Breast epithelium (tissue), 4 donors: ENCODE data around the gene TIGD3. TPM values are rescaled to one million over a fixed set of nuclear protein-coding genes. Genes with fewer than 3 reads are reported as not detected.

ENCODE experiments used
- DNase-seq, 2 donors: peaks; one replicate each; pipeline ENCODE4 v3.0.0-alpha.2; 2019; ENCODE audit warnings: low spot score in 2 of 2
- H3K27ac ChIP-seq, 2 donors: fragments of 200-600 bp; sonication (generic) in 1 of 2; one replicate each; pipeline ENCODE4 v1.5.1; 2016 to 2019; ENCODE audit warnings: mild to moderate bottlenecking in 1 of 2
- H3K27me3 ChIP-seq, 2 donors: fragments of 200-600 bp; sonication (generic) in 1 of 2; one replicate each; pipeline versions ENCODE4 v1.5.1 to v1.6.0; 2017 to 2019; ENCODE audit warnings: control low read depth in 1 of 2, mild to moderate bottlenecking in 1 of 2
- H3K36me3 ChIP-seq: fragments of 200-600 bp; one replicate; pipeline ENCODE4 v1.5.1; 2019
- H3K4me1 ChIP-seq, 2 donors: fragments of 200-600 bp; sonication (generic); one replicate each; pipeline ENCODE4 v1.5.1; 2016 to 2019; ENCODE audit warnings: control low read depth in 1 of 2
- H3K4me3 ChIP-seq, 3 donors: fragments of 200-600 bp; sonication (generic); 1 replicate in 2 of 3; 2 replicates in 1 of 3; pipeline ENCODE4 v1.5.1; 2016 to 2019; ENCODE audit warnings: mild to moderate bottlenecking in 3 of 3, moderate library complexity in 2 of 3
- H3K9me3 ChIP-seq, 2 donors: fragments of 200-600 bp; sonication (generic) in 1 of 2; one replicate each; pipeline ENCODE4 v1.5.1; 2016 to 2019; ENCODE audit warnings: control low read depth in 1 of 2
- CTCF ChIP-seq, 3 donors: fragments of 450-650 bp; IDR thresholded peaks; one replicate each; pipeline ENCODE4 v1.5.1; 2016 to 2017; ENCODE audit warnings: antibody characterized with exemption in 3 of 3, mild to moderate bottlenecking in 3 of 3, moderate library complexity in 3 of 3
- POLR2A ChIP-seq: fragments of 450-650 bp; IDR thresholded peaks from one replicate; pipeline ENCODE4 v1.6.1; 2016; ENCODE audit warnings: antibody characterized with exemption, mild to moderate bottlenecking, moderate library complexity
- POLR2AphosphoS5 ChIP-seq, 3 donors: sonication (generic); formaldehyde crosslinking; IDR thresholded peaks; one replicate each; pipeline ENCODE4 v1.6.1; 2017; ENCODE audit warnings: antibody characterized with exemption in 3 of 3
- intact Hi-C: fragments of 100-400 bp; cut with DNase I; formaldehyde crosslinking; loops from one replicate; pipeline ENCODE4 v1.15.1; 2023; ENCODE audit warnings: low total_unique reads
- total RNA-seq, 3 donors: library from RNA; depleted of rRNA; stranded (reverse); fragments of >200 nt; gene quantifications; one replicate each; pipeline ENCODE4 v1.1.0, GENCODE V29; 2016

The TIGD3 gene
- total RNA-seq, 3 donors from 2014 or later = 0.29 to 1.3 TPM; not detected in 1

GRCh38 chr11:65356394-65356972 is 1.9 kb downstream of the TIGD3 start:
- no peak for DNase-seq
- no peak overlapping the region for H3K27ac ChIP-seq
- H3K4me1 ChIP-seq = peaks cover 4 to 5% of the 10 kb centered on the region in 2 donors
- TF ChIP-seq POLR2A = no peak
- no peak for TF ChIP-seq CTCF (IDR thresholded peaks at IDR 0.05)
- TF ChIP-seq POLR2AphosphoS5 (IDR thresholded peaks at IDR 0.05) = no peak
- H3K4me3 ChIP-seq = peak overlapping the region in 1 of 3 donors; percentile 84
- H3K9me3 ChIP-seq = no peaks in the 10 kb centered on the region
- intact Hi-C loops = no loop called here
- peaks cover 0 to 9% of the 10 kb centered on the region in 2 donors for H3K27me3 ChIP-seq
- H3K36me3 ChIP-seq = no peaks in the 10 kb centered on the region

- H3K4me1 ChIP-seq = peaks cover 4 to 5% of the 10 kb centered on the region in 2 donors
- no peak for DNase-seq
- H3K4me3 ChIP-seq = no peak overlapping the region
- H3K27me3 ChIP-seq = peaks cover 0 to 9% of the 10 kb centered on the region in 2 donors
- no peak overlapping the region for H3K27ac ChIP-seq
- no peaks in the 10 kb centered on the region for H3K36me3 ChIP-seq
- intact Hi-C loops = no loop called here
- no peaks in the 10 kb centered on the region for H3K9me3 ChIP-seq
- TF ChIP-seq CTCF (IDR thresholded peaks at IDR 0.05) = no peak
- no peak for TF ChIP-seq POLR2A
- no peak for TF ChIP-seq POLR2AphosphoS5 (IDR thresholded peaks at IDR 0.05)
Observed at GRCh38 chr11:65357856-65358356, 3.4 kb downstream of the TIGD3 start.

- no peak for DNase-seq
- no peaks in the 10 kb centered on the region for H3K36me3 ChIP-seq
- no peak overlapping the region for H3K4me3 ChIP-seq
- intact Hi-C loops = no loop called here
- H3K27ac ChIP-seq = no peak overlapping the region
- no peaks in the 10 kb centered on the region for H3K4me1 ChIP-seq
- no peaks in the 10 kb centered on the region for H3K9me3 ChIP-seq
- no peaks in the 10 kb centered on the region for H3K27me3 ChIP-seq
- TF ChIP-seq POLR2A (no peak), POLR2AphosphoS5 (IDR thresholded peaks at IDR 0.05) (no peak), CTCF (IDR thresholded peaks at IDR 0.05) (no peak)
Observed at GRCh38 chr11:65362320-65362931, 7.9 kb downstream of the TIGD3 start.

GRCh38 chr11:65362966-65363365 is 8.4 kb downstream of the TIGD3 start:
- H3K4me3 ChIP-seq = no peak overlapping the region
- no peaks in the 10 kb centered on the region for H3K9me3 ChIP-seq
- H3K4me1 ChIP-seq = no peaks in the 10 kb centered on the region
- H3K36me3 ChIP-seq = no peaks in the 10 kb centered on the region
- no peak for TF ChIP-seq POLR2A
- TF ChIP-seq CTCF (IDR thresholded peaks at IDR 0.05) = no peak
- TF ChIP-seq POLR2AphosphoS5 (IDR thresholded peaks at IDR 0.05) = no peak
- no peaks in the 10 kb centered on the region for H3K27me3 ChIP-seq
- intact Hi-C loops = no loop called here
- DNase-seq = no peak
- no peak overlapping the region for H3K27ac ChIP-seq

- H3K27me3 ChIP-seq = no peaks in the 10 kb centered on the region
- no peaks in the 10 kb centered on the region for H3K9me3 ChIP-seq
- H3K36me3 ChIP-seq = no peaks in the 10 kb centered on the region
- intact Hi-C loops = no loop called here
- H3K4me1 ChIP-seq = no peaks in the 10 kb centered on the region
- no peak overlapping the region for H3K4me3 ChIP-seq
- no peak for DNase-seq
- H3K27ac ChIP-seq = no peak overlapping the region
- TF ChIP-seq POLR2AphosphoS5 (IDR thresholded peaks at IDR 0.05) (no peak), POLR2A (no peak), CTCF (IDR thresholded peaks at IDR 0.05) (no peak)
Observed at GRCh38 chr11:65363770-65364169, 9.2 kb downstream of the TIGD3 start.
